Uterus (tissue), 2 donors: Measurements from ENCODE around the gene AAK1.

ENCODE experiments used
- POLR2A ChIP-seq, 2 donors: fragments of 450-650 bp; IDR thresholded peaks; one replicate each; pipeline ENCODE4 v1.6.1; 2016; ENCODE audit warnings: antibody characterized with exemption in 2 of 2, mild to moderate bottlenecking in 1 of 2, moderate library complexity in 1 of 2
- TF ChIP-seq, protein P1 (sequence below), 4 experiments: fragments of 200-600 bp in 2 of 4; fragments of 450-650 bp in 2 of 4; sonication (generic) in 2 of 4; IDR thresholded peaks; one replicate each; pipeline ENCODE4 v1.5.1; 2016 to 2019; ENCODE audit warnings: antibody characterized with exemption in 4 of 4, mild to moderate bottlenecking in 2 of 4, moderate library complexity in 1 of 4

- TF ChIP-seq, protein P1, sequence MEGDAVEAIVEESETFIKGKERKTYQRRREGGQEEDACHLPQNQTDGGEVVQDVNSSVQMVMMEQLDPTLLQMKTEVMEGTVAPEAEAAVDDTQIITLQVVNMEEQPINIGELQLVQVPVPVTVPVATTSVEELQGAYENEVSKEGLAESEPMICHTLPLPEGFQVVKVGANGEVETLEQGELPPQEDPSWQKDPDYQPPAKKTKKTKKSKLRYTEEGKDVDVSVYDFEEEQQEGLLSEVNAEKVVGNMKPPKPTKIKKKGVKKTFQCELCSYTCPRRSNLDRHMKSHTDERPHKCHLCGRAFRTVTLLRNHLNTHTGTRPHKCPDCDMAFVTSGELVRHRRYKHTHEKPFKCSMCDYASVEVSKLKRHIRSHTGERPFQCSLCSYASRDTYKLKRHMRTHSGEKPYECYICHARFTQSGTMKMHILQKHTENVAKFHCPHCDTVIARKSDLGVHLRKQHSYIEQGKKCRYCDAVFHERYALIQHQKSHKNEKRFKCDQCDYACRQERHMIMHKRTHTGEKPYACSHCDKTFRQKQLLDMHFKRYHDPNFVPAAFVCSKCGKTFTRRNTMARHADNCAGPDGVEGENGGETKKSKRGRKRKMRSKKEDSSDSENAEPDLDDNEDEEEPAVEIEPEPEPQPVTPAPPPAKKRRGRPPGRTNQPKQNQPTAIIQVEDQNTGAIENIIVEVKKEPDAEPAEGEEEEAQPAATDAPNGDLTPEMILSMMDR (IDR thresholded peaks at IDR 0.05), result no peak
- TF ChIP-seq POLR2A (IDR thresholded peaks at IDR 0.05), result no peak
Measured at GRCh38 chr2:69535817-69536241, 107.7 kb downstream of the AAK1 start.
